Right hindlimb (tissue), 1 donor: ENCODE measurements around the gene PRKG2.
"Not testable (repeated sequence)": the region's sequence is repeated elsewhere in the genome, so short reads cannot be mapped to it uniquely, and the experiment has no call there.

Experiments
- DNase-seq: peaks from one replicate; pipeline ENCODE4 v3.0.0-alpha.2; 2018

Gene PRKG2

GRCh38 chr4:81214881-81215868 lies at the start of gene PRKG2:
PRKG2 (minus strand) TSS chr4:81215222; CDS start chr4:81205047, 10,175 bp downstream.
- DNase-seq: peak; percentile 40

- DNase-seq: no peak
These were observed 45.5 kb upstream of the PRKG2 start for GRCh38 chr4:81260443-81261101.

GRCh38 chr4:81258841-81259550 lies 44.0 kb upstream of the PRKG2 start:
- no peak for DNase-seq

DNA sequence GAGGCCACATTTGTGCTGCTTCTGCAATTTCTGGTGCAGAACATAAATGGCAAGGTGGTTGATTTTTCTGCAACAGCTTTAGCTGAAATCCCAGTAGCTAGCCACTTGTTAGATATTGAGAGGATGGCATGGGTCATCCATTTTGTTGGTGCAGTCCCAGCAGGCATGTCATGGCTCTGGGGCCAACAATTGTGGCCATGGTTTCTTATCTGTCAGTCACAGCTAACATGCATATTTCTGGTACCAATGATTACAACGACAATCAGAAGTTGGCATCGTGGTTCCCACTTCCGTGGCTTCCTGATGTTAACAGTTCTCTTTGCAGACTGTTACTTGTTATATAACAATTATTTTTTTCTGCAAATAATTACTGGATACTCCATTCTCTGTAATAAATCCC lies 42.8 kb upstream of the PRKG2 start:
- no peak for DNase-seq

- DNase-seq: no peak
These were observed 42.0 kb upstream of the PRKG2 start for GRCh38 chr4:81257021-81257420.

- DNase-seq: no peak
These were observed 41.3 kb upstream of the PRKG2 start for GRCh38 chr4:81256059-81256970.

- no peak for DNase-seq
These were observed 40.5 kb upstream of the PRKG2 start for GRCh38 chr4:81255524-81255923.

DNA sequence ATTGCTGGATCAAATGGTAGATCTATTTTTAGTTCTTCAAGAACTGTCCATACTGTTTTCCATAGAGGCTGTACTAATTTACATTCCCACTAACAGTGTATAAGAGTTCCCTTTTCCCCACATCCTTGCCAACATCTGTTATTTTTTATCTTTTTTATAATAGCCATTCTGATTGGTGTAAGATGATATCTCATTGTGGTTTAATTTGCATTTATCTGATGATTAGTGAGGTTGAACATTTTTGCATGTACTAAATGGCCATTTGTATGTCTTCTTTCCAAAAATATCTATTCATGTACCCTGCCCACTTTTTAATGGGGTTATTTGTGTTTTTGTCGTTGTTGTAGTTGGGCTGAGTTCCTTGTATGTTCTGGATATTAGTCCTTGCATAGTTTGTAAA lies 35.4 kb upstream of the PRKG2 start:
- DNase-seq: no peak

DNA sequence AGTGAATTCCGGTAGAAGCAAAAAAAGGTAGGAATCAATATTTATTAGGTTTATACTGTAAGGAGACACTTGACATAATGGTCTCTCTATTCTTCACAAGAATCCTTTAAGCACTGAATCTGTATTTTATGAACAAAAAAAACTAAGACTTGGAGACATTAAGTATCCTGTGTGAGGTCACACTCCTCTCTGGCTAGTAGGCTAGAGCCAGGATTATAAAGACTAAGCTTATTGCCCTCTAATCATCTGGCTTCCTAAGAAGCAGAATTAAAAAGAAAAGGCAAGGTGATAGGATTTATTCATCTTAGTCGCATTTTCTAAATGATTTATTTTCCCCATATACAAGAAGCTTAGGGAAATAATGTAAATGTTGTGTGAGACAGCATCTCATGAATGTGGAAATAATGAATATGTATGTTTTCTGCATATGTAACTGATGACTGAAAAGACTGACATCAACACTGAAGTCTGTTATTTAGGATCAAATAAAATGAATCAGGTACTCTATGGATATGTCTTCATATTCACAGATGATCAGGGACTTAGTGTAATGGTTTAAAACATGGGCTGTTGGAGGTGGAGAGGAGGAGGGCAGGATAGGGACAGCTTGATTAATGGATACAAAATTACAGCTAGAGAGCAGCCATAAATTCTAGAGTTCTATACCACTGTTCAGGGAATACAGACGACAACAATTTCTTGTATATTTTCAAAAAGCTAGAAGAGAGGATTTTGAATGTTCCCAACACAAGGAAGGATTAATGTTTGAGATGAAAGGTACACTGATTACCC lies 30.4 kb upstream of the PRKG2 start:
- no peak for DNase-seq

- DNase-seq: no peak
These were observed 22.8 kb upstream of the PRKG2 start for GRCh38 chr4:81237791-81238190.

GRCh38 chr4:81235982-81236749 lies 21.1 kb upstream of the PRKG2 start:
- DNase-seq: no peak

- DNase-seq: no peak
These were observed 12.9 kb upstream of the PRKG2 start for GRCh38 chr4:81227968-81228367.

DNA sequence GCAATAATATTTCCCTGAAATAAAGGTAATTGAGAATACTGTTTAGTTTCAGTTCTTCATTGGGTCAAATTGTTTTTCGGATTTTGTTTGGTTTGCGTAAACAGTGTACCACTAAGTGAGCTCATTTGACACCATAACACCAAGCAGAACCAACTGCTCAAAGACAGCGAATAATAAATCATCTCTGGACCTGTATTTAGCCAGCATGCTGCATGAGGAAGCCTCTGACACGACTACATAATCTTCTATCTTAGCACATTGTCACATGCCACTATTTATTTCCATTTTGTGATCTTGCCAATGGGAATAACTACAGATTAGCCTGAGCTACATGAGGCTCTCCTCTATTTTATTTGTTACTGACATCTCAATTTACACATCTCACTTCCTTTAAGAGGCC lies 12.1 kb upstream of the PRKG2 start:
- DNase-seq: no peak

GRCh38 chr4:81225252-81225651 lies 10.2 kb upstream of the PRKG2 start:
- no peak for DNase-seq

- not testable (repeated sequence) for DNase-seq
These were observed 7.1 kb upstream of the PRKG2 start for GRCh38 chr4:81222082-81222472.

DNA sequence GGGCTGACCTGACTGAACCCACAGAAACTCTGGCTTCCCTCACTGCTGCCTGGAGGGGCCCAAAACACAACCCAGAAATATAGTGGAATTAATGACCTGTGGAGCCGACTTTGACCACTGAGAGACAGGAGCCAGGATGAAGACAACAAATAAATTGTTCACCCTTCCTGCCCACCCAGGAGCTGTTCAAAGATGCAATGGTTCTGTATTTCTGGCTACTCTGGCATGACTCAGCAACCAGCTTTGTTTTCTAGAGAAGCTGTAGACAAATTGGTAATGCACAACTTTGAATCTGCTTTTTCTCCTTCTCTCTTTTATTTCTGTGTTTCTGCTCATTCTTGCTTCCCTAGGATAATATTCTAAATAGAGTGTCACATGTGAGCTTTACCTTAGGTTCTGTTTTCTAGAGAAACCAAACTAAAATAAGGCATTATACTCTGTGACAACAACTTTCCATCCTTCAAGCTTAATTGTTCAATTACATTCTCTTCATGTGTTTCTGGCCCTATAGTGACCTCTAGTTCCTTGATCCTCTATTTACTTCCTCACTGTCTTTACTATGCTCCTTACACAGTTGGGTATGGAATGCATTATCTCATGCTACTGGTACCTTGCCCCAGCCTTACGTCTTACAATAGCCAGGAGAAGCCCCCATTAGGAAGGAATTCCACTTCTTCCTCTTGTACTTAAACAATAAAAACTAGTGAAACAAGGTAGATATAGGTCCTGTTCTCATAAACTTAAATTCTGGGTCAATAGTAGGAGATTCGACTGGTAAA lies 6.5 kb upstream of the PRKG2 start:
- DNase-seq: no peak

DNA sequence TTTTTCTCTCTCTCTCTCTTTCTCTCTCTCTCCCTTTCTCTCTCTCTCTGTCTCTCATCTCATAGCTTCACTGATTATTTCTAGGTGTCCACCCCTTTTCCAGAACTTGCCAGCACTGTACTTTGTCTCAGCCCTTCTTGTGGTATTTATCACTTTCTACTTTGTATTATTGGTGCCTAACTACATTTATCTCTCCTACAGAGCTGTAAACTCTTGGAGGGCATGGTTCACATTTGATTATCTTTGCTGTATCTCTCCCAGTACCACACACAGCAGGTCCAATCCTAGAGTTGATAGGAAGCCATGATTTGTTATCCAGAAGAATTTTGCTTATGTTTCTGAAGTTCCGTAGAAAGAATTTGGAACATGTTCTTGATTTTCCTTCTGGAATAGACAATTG lies 5.2 kb upstream of the PRKG2 start:
- no peak for DNase-seq

DNA sequence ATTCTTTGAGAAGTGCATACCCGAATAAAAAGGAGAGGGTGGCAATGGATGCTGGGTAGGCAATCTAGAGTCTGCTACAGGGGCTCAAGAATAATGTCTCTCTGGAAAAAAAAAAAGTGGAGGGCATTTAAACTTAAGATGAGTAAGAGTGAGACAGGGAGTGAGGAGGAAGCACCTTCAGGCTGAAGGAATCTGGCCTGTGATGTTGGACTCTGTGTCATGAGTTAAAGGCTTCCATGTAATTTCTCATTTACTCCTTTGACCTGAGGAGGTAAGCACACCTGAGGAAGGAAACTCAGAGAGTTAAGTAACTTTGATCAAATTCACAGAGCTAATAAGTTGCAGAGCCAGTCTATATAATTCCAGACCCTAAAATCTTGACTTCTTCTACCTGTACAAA lies 3.2 kb upstream of the PRKG2 start:
- DNase-seq: no peak

DNA sequence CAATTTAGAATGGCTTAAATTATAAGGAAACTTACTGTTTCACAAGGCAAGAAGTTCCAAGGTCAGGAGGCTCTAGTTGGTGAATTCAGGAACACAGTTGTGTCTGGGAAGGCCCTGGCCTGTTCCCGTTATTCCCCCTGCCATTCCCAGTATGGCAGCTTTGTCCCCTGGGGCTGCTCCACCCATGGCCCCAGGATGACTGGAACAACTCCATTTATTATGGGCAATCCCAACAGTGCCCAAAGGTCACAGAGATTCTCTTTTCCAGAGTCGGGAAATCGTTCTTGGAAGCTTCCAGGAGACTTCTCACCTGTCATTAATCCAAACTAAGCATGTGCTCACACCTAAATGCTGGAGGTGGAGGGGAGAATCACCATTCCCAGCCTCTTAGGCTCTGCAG lies 2.8 kb upstream of the PRKG2 start:
- no peak for DNase-seq

GRCh38 chr4:81215931-81216330 lies 909 bp upstream of the PRKG2 start:
- no peak for DNase-seq
